Caki2 (cell line): ENCODE results near the gene PNO1. TPM values are rescaled to one million over a fixed set of nuclear protein-coding genes. Genes with fewer than 3 reads are reported as not detected.
"Not testable (repeated sequence)": the region's sequence is repeated elsewhere in the genome, so short reads cannot be mapped to it uniquely, and the experiment has no call there.

Source experiments
- DNase-seq: peaks from one replicate; pipeline ENCODE4 v3.0.0-alpha.2; 2015; ENCODE audit warnings: low read depth
- in situ Hi-C: cut with HindIII; loops from 2 replicates; pipeline ENCODE4 v1.10.0; 2016; ENCODE audit warnings: low sequenced_read_pairs, low pct_unique_long_range_greater_than_20kb, mixed read lengths
- total RNA-seq: library from RNA; depleted of rRNA; stranded (reverse); fragments of >200 nt; shearing (Covaris generic); gene quantifications from 2 replicates; pipeline ENCODE4 v1.2.3, GENCODE V29; 2014; ENCODE audit warnings: low replicate concordance

Gene PNO1
- total RNA-seq, 1 experiment from 2014 or later = 30.9 TPM

DNA sequence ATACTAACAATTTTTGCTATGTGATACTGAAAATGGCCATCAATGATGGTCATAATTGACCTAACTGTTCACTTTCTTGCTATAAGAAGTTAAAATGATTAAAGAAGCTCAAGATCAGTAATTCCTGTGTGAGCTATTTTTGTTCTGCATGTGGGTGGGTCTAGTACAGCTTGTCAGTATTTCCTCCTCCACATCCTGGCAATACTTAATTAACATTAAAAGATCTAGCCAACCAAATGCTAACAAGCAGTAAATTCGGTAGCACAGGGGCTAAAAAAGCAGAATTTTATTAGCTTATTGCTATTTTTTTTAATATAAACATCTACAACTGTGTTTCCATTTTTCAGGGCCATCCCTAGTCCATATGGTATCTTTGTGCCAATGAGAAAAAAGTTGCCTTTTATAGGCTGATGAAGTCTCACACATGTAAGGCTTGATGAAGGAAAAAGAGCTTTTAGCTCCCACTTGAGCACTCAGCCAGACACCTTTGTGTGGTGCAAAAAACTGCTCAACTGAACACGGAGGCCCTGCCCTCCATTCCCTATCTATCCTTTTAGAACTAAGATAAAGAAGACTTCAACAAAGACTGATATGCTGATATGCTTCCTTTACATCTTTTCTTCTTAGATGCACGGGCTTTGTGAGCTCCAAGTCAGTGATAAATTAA is 4.9 kb upstream of the PNO1 start:
- no peak for DNase-seq
- in situ Hi-C loops = no loop called here

- in situ Hi-C loops = no loop called here
- no peak for DNase-seq
Observed at GRCh38 chr2:68155618-68156017, 2.1 kb upstream of the PNO1 start.

- DNase-seq = no peak
- in situ Hi-C loops = no loop called here
Observed at GRCh38 chr2:68156419-68156818, 1.3 kb upstream of the PNO1 start.

- in situ Hi-C loops = no loop called here
- no peak for DNase-seq
Observed at GRCh38 chr2:68157002-68157401, 686 bp upstream of the PNO1 start.

- no peak for DNase-seq
- in situ Hi-C loops = no loop called here
Observed at GRCh38 chr2:68158134-68158447, 403 bp downstream of the PNO1 start.

- in situ Hi-C loops = no loop called here
Observed at GRCh38 chr2:68163641-68164040, 6.0 kb downstream of the PNO1 start.

GRCh38 chr2:68167186-68167585 is 9.5 kb downstream of the PNO1 start:
- in situ Hi-C loops = no loop called here
- no peak for DNase-seq

More at GRCh38 chr2:68163641-68164040, 6.0 kb downstream of the PNO1 start:
- DNase-seq = no peak

- in situ Hi-C loops = no loop called here
- no peak for DNase-seq
Observed at GRCh38 chr2:68169308-68169707, 11.6 kb downstream of the PNO1 start.

DNA sequence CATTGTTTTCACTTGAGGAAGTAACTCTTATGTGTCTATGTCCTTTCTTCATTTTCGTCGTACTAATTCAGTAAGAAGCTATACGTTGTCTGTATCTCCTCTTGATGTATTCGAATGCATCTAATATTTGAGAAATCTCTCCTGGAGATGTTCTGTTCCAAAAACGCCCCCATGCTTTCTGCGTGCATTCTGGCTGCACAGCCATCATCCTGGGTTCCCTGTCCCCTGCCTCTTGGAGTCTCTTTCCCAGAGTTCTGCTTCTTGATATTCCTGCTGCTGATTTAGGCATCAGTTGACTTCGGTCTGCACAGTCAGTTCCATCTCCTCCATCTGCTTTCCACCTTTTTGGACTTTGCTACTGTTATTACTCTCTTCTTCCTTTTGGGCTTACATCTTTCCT is 13.5 kb downstream of the PNO1 start:
- no peak for DNase-seq
- in situ Hi-C loops = no loop called here

- DNase-seq = no peak
- in situ Hi-C loops = no loop called here
Observed at GRCh38 chr2:68171684-68172083, 14.0 kb downstream of the PNO1 start.

- in situ Hi-C loops = no loop called here
- no peak for DNase-seq
Observed at GRCh38 chr2:68172521-68172920, 14.8 kb downstream of the PNO1 start.

DNA sequence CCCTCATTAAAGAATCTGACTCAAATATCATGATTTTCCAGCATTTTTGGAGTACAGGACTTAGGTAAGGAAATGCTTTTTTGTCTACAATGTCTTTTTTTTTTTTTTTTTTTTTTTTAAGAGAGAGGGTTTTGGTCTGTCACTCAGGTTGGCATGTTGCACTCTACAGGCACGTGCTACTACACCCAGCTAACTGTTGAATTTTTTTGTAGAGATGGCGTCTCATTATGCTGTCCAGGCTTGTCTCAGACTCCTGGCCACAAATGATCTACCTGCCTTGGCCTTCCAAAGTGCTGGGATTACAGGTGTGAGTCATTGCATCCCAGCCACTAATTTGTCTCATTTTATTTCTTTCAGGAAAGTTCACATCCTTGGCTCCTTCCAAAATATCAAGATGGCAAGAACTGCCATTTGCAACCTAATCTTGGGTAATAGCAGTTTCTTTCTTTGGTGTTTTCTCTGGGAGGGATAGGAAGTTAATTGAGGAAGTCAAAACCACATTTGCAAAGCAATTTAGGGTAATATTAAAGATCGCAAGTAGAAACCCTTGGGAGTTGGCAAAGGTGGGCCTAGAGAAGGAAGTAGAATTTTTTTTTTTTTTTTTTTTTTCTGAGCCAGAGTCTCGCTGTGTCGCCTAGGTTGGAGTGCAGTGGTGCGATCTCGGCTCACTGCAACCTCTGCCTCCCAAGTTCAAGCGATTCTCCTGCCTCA is 15.5 kb downstream of the PNO1 start:
- DNase-seq = no peak
- in situ Hi-C loops = no loop called here

- DNase-seq, in situ Hi-C loops: not testable (repeated sequence)
Observed at GRCh38 chr2:68175210-68175609, 17.5 kb downstream of the PNO1 start.

DNA sequence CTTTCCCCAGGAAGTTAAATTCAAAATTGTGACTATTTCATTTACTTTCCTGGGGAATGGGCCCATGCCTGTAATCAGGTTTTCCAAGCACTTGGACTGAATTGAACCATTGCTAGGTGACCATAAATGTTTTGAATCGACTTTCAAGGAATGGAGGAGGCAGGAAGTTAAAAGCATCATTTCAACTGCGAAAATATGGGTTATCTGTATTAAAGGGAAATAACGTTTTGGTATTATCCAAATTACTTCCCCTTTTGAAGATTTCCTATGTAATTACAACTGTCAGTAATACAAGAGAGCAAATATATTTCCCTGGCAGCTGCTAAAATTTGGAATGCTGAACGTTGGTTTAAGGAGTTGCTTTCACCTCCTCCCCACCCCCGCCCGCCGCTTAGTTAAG is 19.0 kb downstream of the PNO1 start:
- DNase-seq = no peak
- in situ Hi-C loops = no loop called here

GRCh38 chr2:68177541-68177940 is 19.9 kb downstream of the PNO1 start:
- in situ Hi-C loops = no loop called here
- no peak for DNase-seq

- in situ Hi-C loops = no loop called here
- DNase-seq = no peak
Observed at GRCh38 chr2:68178432-68178831, 20.7 kb downstream of the PNO1 start.

- DNase-seq = no peak
- in situ Hi-C loops = no loop called here
Observed at GRCh38 chr2:68178954-68179627, 21.4 kb downstream of the PNO1 start.

GRCh38 chr2:68182902-68183301 is 25.2 kb downstream of the PNO1 start:
- no peak for DNase-seq
- in situ Hi-C loops = no loop called here

- DNase-seq = no peak
- in situ Hi-C loops = no loop called here
Observed at GRCh38 chr2:68185541-68186164, 28.0 kb downstream of the PNO1 start.
